ENCODE results near the gene EIF4G3. TPM values are rescaled to one million over a fixed set of nuclear protein-coding genes. Genes with fewer than 3 reads are reported as not detected.
"Not testable (repeated sequence)": the region's sequence is repeated elsewhere in the genome, so short reads cannot be mapped to it uniquely, and the experiment has no call there.

Gene EIF4G3
- total RNA-seq, 4 donors from 2014 or later = 42.1 to 63.2 (median 43.5) TPM

DNA sequence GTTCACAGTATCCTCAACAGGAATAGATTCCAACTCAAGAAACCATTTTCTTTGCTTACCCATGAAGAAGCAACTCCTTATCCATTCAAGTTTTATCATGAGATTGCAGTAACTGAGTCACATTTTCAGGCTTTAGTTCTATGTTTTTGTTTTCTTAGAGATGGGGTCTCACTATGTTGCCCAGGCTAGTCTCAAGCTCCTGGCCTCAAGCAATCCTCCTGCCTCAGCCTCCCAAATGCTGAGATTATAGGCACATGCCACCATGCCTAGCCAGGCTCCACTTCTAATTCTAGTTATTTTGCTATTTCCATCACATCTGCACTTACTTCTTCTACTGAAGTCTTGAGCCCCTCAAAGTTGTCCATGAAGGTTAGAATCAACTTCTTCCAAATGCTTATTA is 246.3 kb downstream of the EIF4G3 start:
- no peak overlapping the region for H3K4me3 ChIP-seq
- H3K27ac ChIP-seq = no peak overlapping the region
- TF ChIP-seq, protein P1, sequence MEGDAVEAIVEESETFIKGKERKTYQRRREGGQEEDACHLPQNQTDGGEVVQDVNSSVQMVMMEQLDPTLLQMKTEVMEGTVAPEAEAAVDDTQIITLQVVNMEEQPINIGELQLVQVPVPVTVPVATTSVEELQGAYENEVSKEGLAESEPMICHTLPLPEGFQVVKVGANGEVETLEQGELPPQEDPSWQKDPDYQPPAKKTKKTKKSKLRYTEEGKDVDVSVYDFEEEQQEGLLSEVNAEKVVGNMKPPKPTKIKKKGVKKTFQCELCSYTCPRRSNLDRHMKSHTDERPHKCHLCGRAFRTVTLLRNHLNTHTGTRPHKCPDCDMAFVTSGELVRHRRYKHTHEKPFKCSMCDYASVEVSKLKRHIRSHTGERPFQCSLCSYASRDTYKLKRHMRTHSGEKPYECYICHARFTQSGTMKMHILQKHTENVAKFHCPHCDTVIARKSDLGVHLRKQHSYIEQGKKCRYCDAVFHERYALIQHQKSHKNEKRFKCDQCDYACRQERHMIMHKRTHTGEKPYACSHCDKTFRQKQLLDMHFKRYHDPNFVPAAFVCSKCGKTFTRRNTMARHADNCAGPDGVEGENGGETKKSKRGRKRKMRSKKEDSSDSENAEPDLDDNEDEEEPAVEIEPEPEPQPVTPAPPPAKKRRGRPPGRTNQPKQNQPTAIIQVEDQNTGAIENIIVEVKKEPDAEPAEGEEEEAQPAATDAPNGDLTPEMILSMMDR (IDR thresholded peaks at IDR 0.05 in 4 of 5, conservative IDR thresholded peaks at IDR 0.05 in 1 of 5) = no peak
- no peak for TF ChIP-seq POLR2A (IDR thresholded peaks at IDR 0.05)
- ATAC-seq (no peak), DNase-seq (no peak)
- intact Hi-C loops (cut with DNase I; ENCODE audit: low total_unique reads) = no loop called here
- H3K9me3 ChIP-seq = no peaks in the 10 kb centered on the region
- H3K36me3 ChIP-seq = no peaks in the 10 kb centered on the region
- H3K27me3 ChIP-seq = no peaks in the 10 kb centered on the region
- H3K4me1 ChIP-seq = peaks cover 0 to 3% of the 10 kb centered on the region in 2 donors
- in situ Hi-C loops (cut with MboI; ENCODE audit: low sequenced_read_pairs in 4 of 4) = no loop called here

DNA sequence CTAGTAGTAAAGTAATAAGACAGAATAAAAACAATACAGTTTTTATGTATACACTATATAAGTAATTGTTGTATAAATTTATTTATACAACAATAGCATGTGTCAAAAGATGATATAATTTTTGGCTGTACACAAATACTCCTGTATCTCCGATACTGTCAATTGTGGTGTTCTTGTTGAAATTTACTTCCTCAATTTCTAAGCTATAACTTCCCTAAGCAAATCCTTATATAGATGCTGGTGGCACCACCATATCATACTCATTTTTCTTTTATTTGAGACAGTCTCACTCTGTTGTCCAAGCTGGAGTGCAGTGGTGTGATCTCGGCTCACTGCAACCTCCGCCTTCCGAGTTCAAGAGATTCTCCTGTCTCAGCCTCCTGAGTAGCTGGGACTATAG is 248.6 kb downstream of the EIF4G3 start:
- no peaks in the 10 kb centered on the region for H3K36me3 ChIP-seq
- no peak overlapping the region for H3K4me3 ChIP-seq
- no peak for TF ChIP-seq POLR2A (IDR thresholded peaks at IDR 0.05)
- TF ChIP-seq, protein P1 (IDR thresholded peaks at IDR 0.05 in 4 of 5, conservative IDR thresholded peaks at IDR 0.05 in 1 of 5) = no peak
- intact Hi-C loops (cut with DNase I; ENCODE audit: low total_unique reads) = no loop called here
- no peak overlapping the region for H3K27ac ChIP-seq
- in situ Hi-C loops (cut with MboI; ENCODE audit: low sequenced_read_pairs in 4 of 4) = no loop called here
- no peak for ATAC-seq
- H3K9me3 ChIP-seq = no peaks in the 10 kb centered on the region
- H3K4me1 ChIP-seq = peaks cover 0 to 3% of the 10 kb centered on the region in 2 donors
- no peaks in the 10 kb centered on the region for H3K27me3 ChIP-seq
- DNase-seq = no peak

DNA sequence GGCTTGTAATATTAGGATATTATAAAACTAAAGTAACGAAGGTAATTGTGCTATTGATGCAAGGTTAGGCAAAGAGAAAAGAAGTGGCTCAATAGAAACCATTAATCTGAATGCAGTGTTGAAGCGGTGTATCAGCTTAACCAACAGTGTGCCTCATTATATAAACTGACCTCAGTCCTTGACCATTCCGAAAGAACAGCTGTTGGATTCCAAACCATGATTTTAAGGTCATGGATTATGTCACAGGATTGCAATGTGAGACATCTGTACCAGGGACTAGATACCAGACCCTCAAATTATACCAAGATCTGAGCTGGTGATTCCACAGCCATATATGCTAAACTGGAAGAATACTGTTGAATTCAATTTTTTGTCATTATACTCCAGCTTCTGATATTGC is 255.4 kb downstream of the EIF4G3 start:
- intact Hi-C loops (cut with DNase I; ENCODE audit: low total_unique reads) = no loop called here
- in situ Hi-C loops (cut with MboI; ENCODE audit: low sequenced_read_pairs in 4 of 4) = no loop called here
- Histone ChIP-seq H3K27ac (peak overlapping the region in 2 of 4 donors; percentile 1 to 11), H3K27me3 (no peaks in the 10 kb centered on the region), H3K9me3 (no peaks in the 10 kb centered on the region), H3K4me3 (no peak overlapping the region), H3K36me3 (no peaks in the 10 kb centered on the region), H3K4me1 (peaks cover 0 to 11% of the 10 kb centered on the region in 2 donors)
- TF ChIP-seq, protein P1 (IDR thresholded peaks at IDR 0.05 in 4 of 5, conservative IDR thresholded peaks at IDR 0.05 in 1 of 5) = no peak
- DNase-seq (no peak), ATAC-seq (peak in 1 of 2 donors; percentile 70)

DNA sequence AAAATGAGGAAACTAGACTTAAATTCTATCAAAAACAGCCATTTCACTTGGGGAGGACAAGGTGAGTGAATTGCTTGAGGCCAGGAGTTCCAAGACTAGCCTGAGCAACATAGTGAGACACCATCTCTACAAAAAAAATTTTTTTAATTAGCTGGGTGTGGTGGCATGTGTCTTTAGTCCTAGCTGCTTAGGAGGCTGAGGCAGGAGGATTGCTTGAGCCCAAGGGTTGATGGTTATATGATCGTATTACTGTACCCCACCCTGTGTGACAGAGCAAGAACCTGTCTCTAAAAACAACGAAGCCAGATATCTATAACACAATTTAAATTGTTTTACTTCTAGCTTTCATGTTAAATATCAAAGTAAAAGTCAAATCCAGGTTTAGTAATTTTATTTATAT is 263.5 kb downstream of the EIF4G3 start:
- Histone ChIP-seq H3K4me3 (no peak overlapping the region), H3K27ac (no peak overlapping the region), H3K36me3 (peaks cover 0 to 5% of the 10 kb centered on the region in 2 donors), H3K27me3 (no peaks in the 10 kb centered on the region), H3K9me3 (no peaks in the 10 kb centered on the region), H3K4me1 (no peaks in the 10 kb centered on the region)
- no peak for DNase-seq
- TF ChIP-seq, protein P1 (IDR thresholded peaks at IDR 0.05 in 4 of 5, conservative IDR thresholded peaks at IDR 0.05 in 1 of 5) = no peak
- no peak for TF ChIP-seq POLR2A (IDR thresholded peaks at IDR 0.05)
- ATAC-seq = no peak
- in situ Hi-C loops (cut with MboI; ENCODE audit: low sequenced_read_pairs in 4 of 4) (no loop called here), intact Hi-C loops (cut with DNase I; ENCODE audit: low total_unique reads) (no loop called here)

DNA sequence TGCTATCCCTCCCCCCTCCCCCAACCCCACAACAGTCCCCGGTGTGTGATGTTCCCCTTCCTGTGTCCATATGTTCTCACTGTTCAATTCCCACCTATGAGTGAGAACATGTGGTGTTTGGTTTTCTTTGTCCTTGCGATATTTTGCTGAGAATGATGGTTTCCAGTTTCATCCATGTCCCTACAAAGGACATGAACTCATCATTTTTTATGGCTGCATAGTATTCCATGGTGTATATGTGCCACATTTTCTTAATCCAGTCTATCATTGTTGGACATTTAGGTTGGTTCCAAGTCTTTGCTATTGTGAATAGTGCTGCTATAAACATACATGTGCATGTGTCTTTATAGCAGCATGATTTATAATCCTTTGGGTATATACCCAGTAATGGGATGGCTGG is 269.2 kb downstream of the EIF4G3 start:
- not testable (repeated sequence) for ATAC-seq

More for the DNA sequence above, 269.2 kb downstream of the EIF4G3 start:
- intact Hi-C loops (cut with DNase I; ENCODE audit: low total_unique reads); H3K9me3 ChIP-seq; in situ Hi-C loops (cut with MboI; ENCODE audit: low sequenced_read_pairs in 4 of 4); H3K4me1 ChIP-seq; H3K36me3 ChIP-seq; DNase-seq; H3K27ac ChIP-seq; H3K27me3 ChIP-seq; H3K4me3 ChIP-seq: not testable (repeated sequence)

All from gastrocnemius medialis (tissue), 4 donors.